HepG2 (cell line): ENCODE results near the gene PTCRA. TPM values are rescaled to one million over a fixed set of nuclear protein-coding genes. Genes with fewer than 3 reads are reported as not detected.

ENCODE experiments used
- FLYWCH1 ChIP-seq: sonication (generic); formaldehyde crosslinking; IDR thresholded peaks from 2 replicates; pipeline ENCODE4 v1.8.1; 2023; ENCODE audit warnings: mild to moderate bottlenecking, missing genetic modification reagents
- HCFC1 ChIP-seq: fragments of 150-350 bp; IDR thresholded peaks from 2 replicates; pipeline ENCODE4 v1.6.1; 2014; ENCODE audit warnings: low read depth, low read length
- KDM4B ChIP-seq: sonication (generic); formaldehyde crosslinking; IDR thresholded peaks from 2 replicates; pipeline ENCODE4 v1.4.0; 2020; ENCODE audit warnings: missing genetic modification reagents
- KLF15 ChIP-seq: sonication (generic); formaldehyde crosslinking; IDR thresholded peaks from 2 replicates; pipeline ENCODE4 v1.8.1; 2023; ENCODE audit warnings: borderline replicate concordance, mild to moderate bottlenecking, inconsistent platforms, missing genetic modification reagents, mixed read lengths
- NFRKB ChIP-seq: fragments of 450-650 bp; IDR thresholded peaks from 2 replicates; pipeline ENCODE4 v1.6.1; 2017
- PCBP1 ChIP-seq: fragments of 200-400 bp; formaldehyde crosslinking; IDR thresholded peaks from 2 replicates; pipeline ENCODE4 v1.6.1; 2017; ENCODE audit warnings: mild to moderate bottlenecking, low read depth, low read length, borderline replicate concordance
- PITX1 ChIP-seq: sonication (generic); formaldehyde crosslinking; IDR thresholded peaks from 2 replicates; pipeline ENCODE4 v1.5.1; 2020; ENCODE audit warnings: mild to moderate bottlenecking, missing genetic modification reagents
- SNRNP70 ChIP-seq: fragments of 200-400 bp; formaldehyde crosslinking; IDR thresholded peaks from 2 replicates; pipeline ENCODE4 v1.6.1; 2017; ENCODE audit warnings: mild to moderate bottlenecking, low read depth, low read length, moderate library complexity
- SOX13 ChIP-seq, 3 experiments: fragments of 450-650 bp in 1 of 3; sonication (generic) in 1 of 3; formaldehyde crosslinking in 1 of 3; IDR thresholded peaks in 2 of 3; conservative IDR thresholded peaks in 1 of 3; 2 replicates each; pipeline versions ENCODE4 v1.5.0 to v1.6.1; 2016 to 2020; ENCODE audit warnings: antibody characterized with exemption in 1 of 3, mild to moderate bottlenecking in 1 of 3, missing compliant biosample characterization in 1 of 3, missing genetic modification reagents in 1 of 3, moderate library complexity in 1 of 3
- TFDP2 ChIP-seq: sonication (generic); formaldehyde crosslinking; IDR thresholded peaks from 2 replicates; pipeline ENCODE4 v1.4.0; 2020; ENCODE audit warnings: missing genetic modification reagents
- ZNF430 ChIP-seq: sonication (generic); formaldehyde crosslinking; IDR thresholded peaks from 2 replicates; pipeline ENCODE4 v1.9.0; 2021; ENCODE audit warnings: mild to moderate bottlenecking, missing genetic modification reagents
- ZNF780A ChIP-seq: sonication (generic); formaldehyde crosslinking; IDR thresholded peaks from 2 replicates; pipeline ENCODE4 v1.8.0; 2022; ENCODE audit warnings: mild to moderate bottlenecking, missing genetic modification reagents, moderate library complexity
- ZNF800 ChIP-seq: sonication (generic); formaldehyde crosslinking; IDR thresholded peaks from 2 replicates; pipeline ENCODE4 v1.4.0; 2020; ENCODE audit warnings: missing genetic modification reagents
- polyA plus RNA-seq, 8 experiments: library from polyadenylated mRNA; depleted of rRNA in 3 of 8; stranded (reverse) in 7 of 8; unstranded in 1 of 8; fragments of >200 nt; fragmentation: Illumina TruSeq in 4 of 8; extraction: Trizol in 4 of 8; gene quantifications; 2 replicates each; pipeline versions ENCODE4 v1.2.1 to v1.2.3, GENCODE V29; 2011 to 2016; ENCODE audit warnings: low read depth in 4 of 8, missing spikeins in 1 of 8, mixed read lengths in 1 of 8; ENCODE audit not compliant: insufficient read depth in 1 of 8
- total RNA-seq, 5 experiments: library from RNA; depleted of rRNA; stranded (reverse); fragments of >200 nt; fragmentation: Illumina TruSeq; extraction: Trizol; gene quantifications; 2 replicates each; pipeline ENCODE4 v1.2.3, GENCODE V29; 2016; ENCODE audit warnings: low read depth in 1 of 5
- TF ChIP-seq, protein P1 (sequence below): sonication (generic); formaldehyde crosslinking; IDR thresholded peaks from 2 replicates; pipeline ENCODE4 v1.4.0; 2020; ENCODE audit warnings: missing genetic modification reagents, mild to moderate bottlenecking, borderline replicate concordance
- TF ChIP-seq, protein P2 (sequence below): sonication (generic); formaldehyde crosslinking; IDR thresholded peaks from 2 replicates; pipeline ENCODE4 v1.4.0; 2020; ENCODE audit warnings: mild to moderate bottlenecking, missing genetic modification reagents

PTCRA gene
- total and polyA plus RNA-seq, 2 of the 13 experiments (the other 11 are each of a cell fraction or from before 2014, with no cell fraction given), result not detected

DNA sequence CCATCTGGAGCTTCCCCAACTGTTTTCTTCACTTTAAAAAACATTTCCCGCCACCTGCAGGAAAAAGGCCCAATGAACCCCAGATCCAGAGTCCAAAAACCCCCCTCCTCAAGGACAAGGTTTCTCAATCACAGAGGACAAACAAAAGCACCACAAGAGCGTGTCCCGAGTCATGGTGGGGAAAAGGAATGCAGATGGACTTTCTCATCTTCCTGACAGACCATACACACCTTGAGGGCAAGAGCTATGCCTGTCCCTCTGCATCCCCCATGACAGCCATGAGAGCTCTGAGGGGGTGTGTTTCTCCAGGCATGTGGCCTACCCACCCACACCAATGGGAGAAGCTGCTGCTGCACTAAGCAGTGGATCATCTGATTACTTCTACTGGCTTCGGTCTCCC, 54.1 kb downstream of the PTCRA start (continued):
- TF ChIP-seq ZNF780A (CRISPR knock-in tag), result no peak
- no peak for TF ChIP-seq FLYWCH1
- no peak for TF ChIP-seq HCFC1
- TF ChIP-seq, protein P1, sequence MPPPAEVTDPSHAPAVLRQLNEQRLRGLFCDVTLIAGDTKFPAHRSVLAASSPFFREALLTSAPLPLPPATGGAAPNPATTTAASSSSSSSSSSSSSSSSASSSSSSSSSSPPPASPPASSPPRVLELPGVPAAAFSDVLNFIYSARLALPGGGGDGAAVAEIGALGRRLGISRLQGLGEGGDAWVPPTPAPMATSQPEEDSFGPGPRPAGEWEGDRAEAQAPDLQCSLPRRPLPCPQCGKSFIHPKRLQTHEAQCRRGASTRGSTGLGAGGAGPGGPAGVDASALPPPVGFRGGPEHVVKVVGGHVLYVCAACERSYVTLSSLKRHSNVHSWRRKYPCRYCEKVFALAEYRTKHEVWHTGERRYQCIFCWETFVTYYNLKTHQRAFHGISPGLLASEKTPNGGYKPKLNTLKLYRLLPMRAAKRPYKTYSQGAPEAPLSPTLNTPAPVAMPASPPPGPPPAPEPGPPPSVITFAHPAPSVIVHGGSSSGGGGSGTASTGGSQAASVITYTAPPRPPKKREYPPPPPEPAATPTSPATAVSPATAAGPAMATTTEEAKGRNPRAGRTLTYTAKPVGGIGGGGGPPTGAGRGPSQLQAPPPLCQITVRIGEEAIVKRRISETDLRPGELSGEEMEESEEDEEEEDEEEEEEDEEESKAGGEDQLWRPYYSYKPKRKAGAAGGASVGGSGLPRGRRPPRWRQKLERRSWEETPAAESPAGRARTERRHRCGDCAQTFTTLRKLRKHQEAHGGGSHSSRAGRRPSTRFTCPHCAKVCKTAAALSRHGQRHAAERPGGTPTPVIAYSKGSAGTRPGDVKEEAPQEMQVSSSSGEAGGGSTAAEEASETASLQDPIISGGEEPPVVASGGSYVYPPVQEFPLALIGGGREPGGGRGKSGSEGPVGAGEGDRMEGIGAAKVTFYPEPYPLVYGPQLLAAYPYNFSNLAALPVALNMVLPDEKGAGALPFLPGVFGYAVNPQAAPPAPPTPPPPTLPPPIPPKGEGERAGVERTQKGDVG (CRISPR knock-in tag), result no peak
- TF ChIP-seq KDM4B, result no peak
- TF ChIP-seq, protein P2, sequence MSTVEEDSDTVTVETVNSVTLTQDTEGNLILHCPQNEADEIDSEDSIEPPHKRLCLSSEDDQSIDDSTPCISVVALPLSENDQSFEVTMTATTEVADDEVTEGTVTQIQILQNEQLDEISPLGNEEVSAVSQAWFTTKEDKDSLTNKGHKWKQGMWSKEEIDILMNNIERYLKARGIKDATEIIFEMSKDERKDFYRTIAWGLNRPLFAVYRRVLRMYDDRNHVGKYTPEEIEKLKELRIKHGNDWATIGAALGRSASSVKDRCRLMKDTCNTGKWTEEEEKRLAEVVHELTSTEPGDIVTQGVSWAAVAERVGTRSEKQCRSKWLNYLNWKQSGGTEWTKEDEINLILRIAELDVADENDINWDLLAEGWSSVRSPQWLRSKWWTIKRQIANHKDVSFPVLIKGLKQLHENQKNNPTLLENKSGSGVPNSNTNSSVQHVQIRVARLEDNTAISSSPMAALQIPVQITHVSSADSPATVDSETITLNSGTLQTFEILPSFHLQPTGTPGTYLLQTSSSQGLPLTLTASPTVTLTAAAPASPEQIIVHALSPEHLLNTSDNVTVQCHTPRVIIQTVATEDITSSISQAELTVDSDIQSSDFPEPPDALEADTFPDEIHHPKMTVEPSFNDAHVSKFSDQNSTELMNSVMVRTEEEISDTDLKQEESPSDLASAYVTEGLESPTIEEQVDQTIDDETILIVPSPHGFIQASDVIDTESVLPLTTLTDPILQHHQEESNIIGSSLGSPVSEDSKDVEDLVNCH, result no peak
- no peak for TF ChIP-seq SNRNP70
- TF ChIP-seq SOX13 (IDR thresholded peaks at IDR 0.05), result no peak
- peak in 1 of 2 experiments; percentile 53; a peak in 1 of 4 replicates for TF ChIP-seq SOX13 (CRISPR knock-in tag; conservative IDR thresholded peaks at IDR 0.05 in 1 of 2, IDR thresholded peaks at IDR 0.05 in 1 of 2)
- no peak for TF ChIP-seq ZNF800
- TF ChIP-seq KLF15, result no peak
- peak; percentile 77; the same call in 1 of the 2 replicates for TF ChIP-seq TFDP2 (CRISPR knock-in tag)
- TF ChIP-seq PCBP1, result no peak
- 0 out of 2 replicates have a peak, but pooled peaks have one; percentile 18 for TF ChIP-seq ZNF430
- TF ChIP-seq NFRKB, result no peak
- TF ChIP-seq PITX1 (CRISPR knock-in tag), result 0 out of 2 replicates have a peak, but pooled peaks have one; percentile 23
